NK-92 (cell line): ENCODE results near the gene DCDC1.

Experiments
- DNase-seq: peaks from one replicate; lab custom pipeline; 2025; ENCODE audit not compliant: unreplicated experiment; lab: John Stamatoyannopoulos, UW

Gene DCDC1

DNA sequence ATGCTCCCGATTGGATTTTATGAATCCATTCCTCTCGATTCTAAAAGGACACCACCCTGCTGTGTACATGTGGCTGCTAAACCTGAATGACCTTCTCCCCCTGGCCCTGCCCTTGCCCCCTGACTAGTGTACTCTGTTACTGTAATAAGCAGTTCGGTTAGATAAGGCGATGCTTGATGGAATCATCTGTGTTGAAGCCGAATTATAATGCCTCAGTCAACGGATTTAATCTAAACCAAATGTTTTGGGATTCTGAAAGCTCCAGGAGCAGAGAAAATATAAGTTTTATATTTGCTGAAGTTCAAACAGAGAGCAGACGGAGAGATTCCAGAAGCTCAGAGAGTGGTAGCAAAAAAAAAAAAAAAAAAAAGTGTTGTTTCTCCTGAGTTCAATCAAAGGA is 508.0 kb downstream of the DCDC1 start:
- no peak for DNase-seq

DNA sequence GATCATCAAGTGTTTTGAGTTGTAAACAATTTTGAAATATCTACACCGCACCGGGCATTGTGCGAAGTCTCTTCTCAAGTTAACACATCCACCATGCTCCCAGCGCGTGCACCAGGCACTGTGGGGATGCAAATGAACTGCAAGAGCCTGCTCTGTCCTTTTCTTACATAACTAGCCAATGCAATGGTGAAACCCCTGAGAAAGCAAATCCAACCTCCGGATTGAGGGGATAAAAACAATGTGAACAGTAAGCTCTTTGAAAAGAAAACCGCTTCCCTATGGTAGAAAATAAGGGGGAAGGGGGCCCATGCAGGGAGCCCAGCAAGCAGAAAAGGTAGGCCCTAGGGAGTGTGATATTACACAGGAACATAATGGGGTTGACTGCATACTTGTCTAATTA is 508.5 kb downstream of the DCDC1 start:
- no peak for DNase-seq

DNA sequence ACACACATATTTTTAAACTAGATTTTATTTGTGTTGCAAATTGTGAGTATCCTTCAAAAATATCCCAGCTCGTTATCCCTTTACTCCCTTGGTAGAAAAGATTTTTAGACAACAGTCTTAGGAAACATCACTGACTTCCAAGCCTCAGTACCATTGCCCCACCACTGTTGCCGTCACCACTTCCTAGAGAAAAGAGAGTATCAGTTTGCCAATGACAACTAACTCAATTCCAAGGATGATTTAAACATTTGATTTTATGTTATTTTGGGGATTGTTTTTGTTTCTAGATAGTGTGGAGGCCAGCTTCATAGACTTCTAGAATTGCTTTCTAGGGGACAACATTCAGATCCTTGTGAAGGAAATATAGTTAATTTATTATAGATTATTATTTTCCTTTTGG is 509.4 kb downstream of the DCDC1 start:
- no peak for DNase-seq

DNA sequence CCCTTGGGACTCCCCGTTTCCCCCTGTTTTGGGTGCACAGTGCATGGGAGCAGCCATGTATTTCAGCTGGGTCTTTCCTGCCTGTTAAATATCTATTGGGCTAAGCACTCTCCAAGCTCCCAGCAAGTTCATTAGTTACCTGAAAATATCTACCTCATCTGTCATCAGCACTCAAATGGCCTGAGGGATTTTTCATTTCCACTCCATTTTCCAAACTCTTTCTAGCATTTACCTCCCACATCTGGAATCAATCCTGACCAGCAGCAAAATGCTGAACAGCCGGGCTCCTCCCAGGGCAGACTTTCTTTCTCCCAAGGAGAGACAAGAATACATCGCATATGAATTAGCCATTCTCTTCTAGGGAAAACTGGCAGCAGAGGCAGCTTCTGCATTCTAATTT is 509.9 kb downstream of the DCDC1 start:
- no peak for DNase-seq

GRCh38 chr11:30855383-30856006 is 514.0 kb downstream of the DCDC1 start:
- DNase-seq, result no peak

- DNase-seq, result no peak
Observed at GRCh38 chr11:30853439-30853838, 516.1 kb downstream of the DCDC1 start.

GRCh38 chr11:30852645-30853044 is 516.9 kb downstream of the DCDC1 start:
- no peak for DNase-seq

- DNase-seq, result no peak
Observed at GRCh38 chr11:30852091-30852490, 517.4 kb downstream of the DCDC1 start.

DNA sequence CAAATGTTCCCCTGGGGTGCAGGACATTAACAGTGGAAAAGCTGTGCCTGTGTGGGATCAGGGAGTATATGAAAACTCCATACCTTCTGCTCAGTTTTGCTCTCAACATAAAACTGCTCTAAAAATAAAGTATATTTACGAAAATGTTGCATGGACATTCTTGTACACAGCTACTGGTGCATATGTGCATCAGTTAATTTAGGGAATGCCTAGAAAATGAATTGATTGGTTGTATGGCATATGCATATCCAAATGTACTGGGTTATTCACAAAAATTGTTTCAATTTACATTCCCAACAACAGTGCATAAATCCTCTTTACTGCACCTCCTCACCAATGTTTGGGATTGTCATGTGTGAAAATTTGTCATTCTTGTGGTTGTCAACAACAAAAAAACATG is 532.3 kb downstream of the DCDC1 start:
- no peak for DNase-seq

GRCh38 chr11:30832831-30833230 is 536.7 kb downstream of the DCDC1 start:
- DNase-seq, result no peak

DNA sequence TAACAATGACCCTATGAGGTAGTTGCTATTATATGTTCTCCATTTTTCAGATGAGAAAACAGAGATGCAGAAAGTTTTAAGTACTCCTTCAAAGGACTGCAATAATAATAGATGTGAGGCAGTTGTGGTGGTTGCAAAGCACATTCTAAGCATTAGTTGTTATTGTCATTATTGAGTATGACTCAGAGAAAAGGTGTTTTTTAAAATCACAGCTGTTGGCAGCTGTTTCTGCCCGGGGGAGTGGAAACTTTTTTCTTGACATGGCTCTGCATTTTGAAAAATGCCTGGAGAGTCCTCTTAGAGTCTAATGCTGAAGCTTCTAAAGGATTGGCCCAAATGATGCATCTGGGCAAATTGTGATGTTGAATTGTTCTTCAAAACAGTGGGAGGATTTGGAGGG is 538.9 kb downstream of the DCDC1 start:
- DNase-seq, result no peak

- no peak for DNase-seq
Observed at GRCh38 chr11:30826911-30827310, 542.6 kb downstream of the DCDC1 start.

DNA sequence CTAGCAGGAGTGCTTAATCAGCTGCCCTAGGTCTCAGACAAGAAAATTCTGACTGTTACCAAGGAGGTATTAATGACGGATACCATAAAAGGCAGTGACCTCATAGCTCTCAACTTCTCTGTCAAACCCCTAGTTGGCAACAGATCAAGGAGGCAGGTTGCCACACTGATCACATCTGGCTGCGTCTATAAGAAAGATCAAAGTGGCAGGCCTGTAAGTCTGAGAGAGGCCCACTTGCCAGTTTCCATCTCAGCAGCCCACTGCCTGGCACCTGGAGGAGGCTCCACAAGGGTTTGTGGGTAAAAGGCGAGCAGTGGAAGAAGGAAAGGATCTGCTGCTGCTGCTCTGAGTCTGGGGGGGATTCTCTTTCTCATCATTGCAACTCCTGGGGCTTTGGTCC is 543.8 kb downstream of the DCDC1 start:
- no peak for DNase-seq

- DNase-seq, result no peak
Observed at GRCh38 chr11:30823119-30823518, 546.4 kb downstream of the DCDC1 start.

GRCh38 chr11:30821438-30821965 is 548.0 kb downstream of the DCDC1 start:
- no peak for DNase-seq

DNA sequence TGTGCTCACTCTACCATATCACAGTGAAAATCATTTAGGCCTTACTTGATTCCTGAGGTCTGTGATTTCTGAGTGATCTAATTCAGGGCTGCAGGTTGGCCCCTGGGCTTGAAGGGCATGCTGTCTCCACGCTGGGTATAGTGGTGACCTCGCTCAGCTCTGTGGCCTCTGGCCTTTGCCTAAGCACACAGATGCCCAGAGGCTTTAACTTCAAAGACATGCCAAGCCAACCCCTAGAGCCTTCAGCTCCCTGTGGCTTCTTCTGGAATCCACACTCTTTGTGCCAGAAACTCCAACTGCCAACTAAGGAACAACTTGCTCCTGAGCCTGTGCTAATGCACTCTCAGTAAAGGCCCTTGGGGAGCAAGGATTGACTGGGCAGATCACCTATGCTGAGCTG is 550.8 kb downstream of the DCDC1 start:
- DNase-seq, result no peak

DNA sequence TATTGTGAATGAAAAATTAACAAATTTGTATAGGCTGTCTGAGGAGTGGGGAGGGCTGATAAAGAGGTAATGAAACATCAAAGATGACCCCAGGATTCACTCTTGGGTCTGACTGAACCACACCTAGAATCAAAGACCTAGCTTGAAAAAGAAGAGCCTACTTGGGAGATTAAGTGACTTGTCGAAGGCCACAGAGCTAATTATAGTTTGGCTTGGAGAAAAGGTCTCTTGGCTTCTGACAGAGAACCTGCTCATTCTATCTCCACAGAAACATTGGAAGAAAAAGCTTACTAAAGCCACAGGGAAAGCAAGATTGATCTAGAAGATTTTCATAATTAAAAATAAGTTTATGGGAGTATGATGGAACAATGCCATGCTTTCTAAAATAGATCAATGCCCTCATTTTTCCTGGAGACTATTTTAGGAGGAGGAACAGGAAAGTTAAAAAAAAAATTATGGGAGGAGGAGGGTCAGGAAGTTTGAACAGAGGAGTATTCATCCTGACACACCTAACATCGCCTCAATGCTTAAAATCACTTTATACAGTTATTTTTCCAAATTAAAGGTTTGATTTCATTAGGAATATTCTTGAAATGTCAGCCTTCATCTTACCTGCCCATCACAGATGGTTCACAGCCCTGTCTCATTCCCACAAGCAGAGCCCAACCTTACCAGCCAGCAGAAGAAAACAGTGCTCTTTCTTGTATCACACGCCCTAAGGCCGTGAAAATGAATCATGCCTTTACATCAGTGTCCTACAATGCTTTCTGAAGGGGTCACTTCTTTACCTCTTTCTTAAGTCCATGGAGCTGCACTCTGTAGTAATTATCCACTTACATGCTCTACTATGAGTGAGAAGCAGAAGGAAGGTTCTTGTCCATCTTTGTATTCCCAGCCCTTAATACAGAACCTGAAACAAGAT is 552.3 kb downstream of the DCDC1 start:
- DNase-seq, result no peak

GRCh38 chr11:30815619-30816018 is 553.9 kb downstream of the DCDC1 start:
- DNase-seq, result no peak

- no peak for DNase-seq
Observed at GRCh38 chr11:30814737-30815136, 554.8 kb downstream of the DCDC1 start.
